ENCODE results near the gene PDF. TPM values are rescaled to one million over a fixed set of nuclear protein-coding genes. Genes with fewer than 3 reads are reported as not detected.
A peak's percentile ranks its signal among the peaks of the same experiment; 100 is the strongest.

PDF gene
- total and polyA plus RNA-seq, 2 of the 13 experiments (the other 11 are each of a cell fraction or from before 2014, with no cell fraction given) = 12.4 to 48.8 TPM

GRCh38 chr16:69339289-69340094 lies 9.1 kb upstream of the PDF start, which contains the start of the genes COG8 and NIP7 (continued):
- TF ChIP-seq NFKB2 (CRISPR knock-in tag; IDR thresholded peaks at IDR 0.05; ENCODE audit: borderline replicate concordance) (peak; percentile 82; the same call in 1 of the 2 replicates), GATAD1 (CRISPR knock-in tag; IDR thresholded peaks at IDR 0.05) (peak; percentile 98), SAFB2 (CRISPR knock-in tag; IDR thresholded peaks at IDR 0.05; ENCODE audit: borderline replicate concordance, low read depth) (peak; percentile 93), ZNF776 (CRISPR knock-in tag; IDR thresholded peaks at IDR 0.05) (peak; percentile 81; the same call in 1 of the 2 replicates), ZNF770 (CRISPR knock-in tag; IDR thresholded peaks at IDR 0.05) (peak; percentile 64), JARID2 (CRISPR knock-in tag; IDR thresholded peaks at IDR 0.05; ENCODE audit: insufficient replicate concordance) (no peak), ATRX (CRISPR knock-in tag; IDR thresholded peaks at IDR 0.05; ENCODE audit: borderline replicate concordance) (no peak), TBX3 (IDR thresholded peaks at IDR 0.05; ENCODE audit: borderline replicate concordance) (no peak), TRAFD1 (CRISPR knock-in tag; IDR thresholded peaks at IDR 0.05; ENCODE audit: borderline replicate concordance) (no peak), TRIM24 (CRISPR knock-in tag; IDR thresholded peaks at IDR 0.05) (no peak), ZEB1 (IDR thresholded peaks at IDR 0.05; ENCODE audit: insufficient replicate concordance, low read depth) (no peak), KAT7 (CRISPR knock-in tag; IDR thresholded peaks at IDR 0.05; ENCODE audit: borderline replicate concordance) (peak; percentile 98), ZSCAN12 (CRISPR knock-in tag; IDR thresholded peaks at IDR 0.05) (0 out of 2 replicates have a peak, but pooled peaks have one; percentile 70), RARG (CRISPR knock-in tag; IDR thresholded peaks at IDR 0.05; ENCODE audit: low read depth) (no peak), HMGXB4 (CRISPR knock-in tag; IDR thresholded peaks at IDR 0.05; ENCODE audit: borderline replicate concordance in 1 of 2, low read depth in 1 of 2) (peak; percentile 98), PPARG (CRISPR knock-in tag; conservative IDR thresholded peaks at IDR 0.05) (peak; percentile 47; the same call in 1 of the 2 replicates), SNAPC2 (CRISPR knock-in tag; IDR thresholded peaks at IDR 0.05) (peak; percentile 86), ZSCAN9 (CRISPR knock-in tag; IDR thresholded peaks at IDR 0.05; ENCODE audit: borderline replicate concordance) (peak; percentile 89; the same call in 1 of the 2 replicates), ZNF230 (CRISPR knock-in tag; IDR thresholded peaks at IDR 0.05) (peak; percentile 82), SOX5 (CRISPR knock-in tag; IDR thresholded peaks at IDR 0.05; ENCODE audit: borderline replicate concordance) (peak; percentile 68; the same call in 1 of the 2 replicates)
- TF ChIP-seq, protein P1, sequence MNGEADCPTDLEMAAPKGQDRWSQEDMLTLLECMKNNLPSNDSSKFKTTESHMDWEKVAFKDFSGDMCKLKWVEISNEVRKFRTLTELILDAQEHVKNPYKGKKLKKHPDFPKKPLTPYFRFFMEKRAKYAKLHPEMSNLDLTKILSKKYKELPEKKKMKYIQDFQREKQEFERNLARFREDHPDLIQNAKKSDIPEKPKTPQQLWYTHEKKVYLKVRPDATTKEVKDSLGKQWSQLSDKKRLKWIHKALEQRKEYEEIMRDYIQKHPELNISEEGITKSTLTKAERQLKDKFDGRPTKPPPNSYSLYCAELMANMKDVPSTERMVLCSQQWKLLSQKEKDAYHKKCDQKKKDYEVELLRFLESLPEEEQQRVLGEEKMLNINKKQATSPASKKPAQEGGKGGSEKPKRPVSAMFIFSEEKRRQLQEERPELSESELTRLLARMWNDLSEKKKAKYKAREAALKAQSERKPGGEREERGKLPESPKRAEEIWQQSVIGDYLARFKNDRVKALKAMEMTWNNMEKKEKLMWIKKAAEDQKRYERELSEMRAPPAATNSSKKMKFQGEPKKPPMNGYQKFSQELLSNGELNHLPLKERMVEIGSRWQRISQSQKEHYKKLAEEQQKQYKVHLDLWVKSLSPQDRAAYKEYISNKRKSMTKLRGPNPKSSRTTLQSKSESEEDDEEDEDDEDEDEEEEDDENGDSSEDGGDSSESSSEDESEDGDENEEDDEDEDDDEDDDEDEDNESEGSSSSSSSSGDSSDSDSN (CRISPR knock-in tag; IDR thresholded peaks at IDR 0.05) = peak; percentile 96
